Large intestine (tissue), 3 donors: ENCODE measurements around the gene KCTD1. TPM values are rescaled to one million over a fixed set of nuclear protein-coding genes. Genes with fewer than 3 reads are reported as not detected.

Experiments
- DNase-seq, 2 donors: peaks; one replicate each; pipeline versions ENCODE4 v3.0.0 to v3.0.0-alpha.2; 2013
- H3K27ac ChIP-seq: one replicate; pipeline ENCODE4 v1.5.1; 2013; ENCODE audit warnings: low read length
- H3K27me3 ChIP-seq: 2 replicates; pipeline ENCODE4 v1.6.1; 2013; ENCODE audit warnings: low read length; ENCODE audit not compliant: control insufficient read depth, insufficient read depth
- H3K36me3 ChIP-seq: 2 replicates; pipeline ENCODE4 v1.6.1; 2013; ENCODE audit warnings: low read length; ENCODE audit not compliant: control insufficient read depth, insufficient read depth
- H3K4me1 ChIP-seq: one replicate; pipeline ENCODE4 v1.6.1; 2013; ENCODE audit warnings: low read length; ENCODE audit not compliant: control insufficient read depth, insufficient read depth
- H3K4me3 ChIP-seq: one replicate; pipeline ENCODE4 v1.5.1; 2013; ENCODE audit warnings: low read length
- H3K9me3 ChIP-seq: one replicate; pipeline ENCODE4 v1.6.1; 2013; ENCODE audit warnings: mild to moderate bottlenecking, low read depth, low read length, moderate library complexity; ENCODE audit not compliant: control insufficient read depth
- WGBS: methylation state at CpG from one replicate; pipeline ENCODE4 v1.1.5; 2013; ENCODE audit warnings: low lambda C conversion rate; ENCODE audit not compliant: insufficient coverage; 5-methylcytosine and 5-hydroxymethylcytosine counted together
- polyA plus RNA-seq: library from polyadenylated mRNA; unstranded; fragments of 120-200 nt; gene quantifications from one replicate; pipeline ENCODE4 v1.2.1, GENCODE V29; 2013

KCTD1 gene
- polyA plus RNA-seq, 1 donor = 7.7 TPM

- Histone ChIP-seq H3K4me3 (peak overlapping the region; percentile 43), H3K36me3 (no peaks in the 10 kb centered on the region), H3K27ac (no peak overlapping the region), H3K4me1 (peaks cover 20% of the 10 kb centered on the region), H3K27me3 (peaks cover 58% of the 10 kb centered on the region), H3K9me3 (peaks cover 10% of the 10 kb centered on the region)
- peak; percentile 18 to 59 for DNase-seq
- no CpG with 5 or more reads among the region's 71 CpGs for WGBS
Measured at GRCh38 chr18:26549263-26550094, 1.1 kb upstream of the KCTD1 start.

GRCh38 chr18:26547646-26548414, 523 bp downstream of the KCTD1 start:
- H3K36me3 ChIP-seq = no peaks in the 10 kb centered on the region
- H3K27ac ChIP-seq = no peak overlapping the region
- DNase-seq = peak; percentile 71 to 87
- peaks cover 10% of the 10 kb centered on the region for H3K9me3 ChIP-seq
- WGBS = no CpG with 5 or more reads among the region's 84 CpGs
- H3K27me3 ChIP-seq = peaks cover 45% of the 10 kb centered on the region
- H3K4me3 ChIP-seq = peak overlapping the region; percentile 60
- peaks cover 27% of the 10 kb centered on the region for H3K4me1 ChIP-seq

DNA sequence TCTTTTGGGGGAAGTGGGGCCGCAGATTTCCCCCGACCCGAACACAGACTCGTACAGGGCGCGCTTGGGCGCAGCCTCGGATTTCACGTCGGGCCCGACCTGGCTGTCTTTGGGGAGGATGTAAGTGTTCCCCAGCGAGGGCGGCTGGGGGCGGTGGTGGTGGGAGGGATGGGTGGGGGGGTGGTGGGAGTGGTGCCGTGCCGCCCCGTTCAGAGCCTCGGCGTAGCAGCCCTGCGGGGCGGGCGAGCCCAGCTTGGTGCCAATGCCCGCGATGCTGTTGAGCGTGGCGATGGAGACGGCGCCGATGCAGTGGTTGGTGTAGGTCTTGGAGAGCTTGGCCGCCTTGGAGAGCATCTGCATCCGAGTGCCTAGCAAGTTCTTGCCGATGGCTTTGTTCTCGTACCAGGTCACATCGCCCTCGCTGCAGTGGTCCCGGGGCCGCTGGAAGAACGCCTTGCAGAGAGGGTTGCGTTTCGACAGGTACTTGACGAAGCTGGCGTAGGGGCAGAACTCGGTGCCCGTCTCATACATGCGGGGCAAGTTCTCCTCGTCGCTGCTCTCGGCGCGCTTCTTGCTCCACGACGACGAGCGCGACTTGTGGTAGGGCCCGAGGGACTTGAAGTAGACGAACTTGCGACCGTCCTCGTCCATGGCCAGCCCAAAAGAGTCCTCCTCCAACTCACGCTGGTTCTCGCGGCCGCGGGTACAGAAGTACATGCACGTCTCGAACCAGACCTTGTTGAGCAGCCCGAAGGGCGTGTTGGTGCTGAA, 1.3 kb downstream of the KCTD1 start:
- DNase-seq = no peak
- WGBS = no CpG with 5 or more reads among the region's 69 CpGs
- Histone ChIP-seq H3K36me3 (no peaks in the 10 kb centered on the region), H3K27ac (no peak overlapping the region), H3K9me3 (peaks cover 10% of the 10 kb centered on the region), H3K4me1 (peaks cover 27% of the 10 kb centered on the region), H3K4me3 (peak overlapping the region; percentile 60), H3K27me3 (peaks cover 38% of the 10 kb centered on the region)

DNA sequence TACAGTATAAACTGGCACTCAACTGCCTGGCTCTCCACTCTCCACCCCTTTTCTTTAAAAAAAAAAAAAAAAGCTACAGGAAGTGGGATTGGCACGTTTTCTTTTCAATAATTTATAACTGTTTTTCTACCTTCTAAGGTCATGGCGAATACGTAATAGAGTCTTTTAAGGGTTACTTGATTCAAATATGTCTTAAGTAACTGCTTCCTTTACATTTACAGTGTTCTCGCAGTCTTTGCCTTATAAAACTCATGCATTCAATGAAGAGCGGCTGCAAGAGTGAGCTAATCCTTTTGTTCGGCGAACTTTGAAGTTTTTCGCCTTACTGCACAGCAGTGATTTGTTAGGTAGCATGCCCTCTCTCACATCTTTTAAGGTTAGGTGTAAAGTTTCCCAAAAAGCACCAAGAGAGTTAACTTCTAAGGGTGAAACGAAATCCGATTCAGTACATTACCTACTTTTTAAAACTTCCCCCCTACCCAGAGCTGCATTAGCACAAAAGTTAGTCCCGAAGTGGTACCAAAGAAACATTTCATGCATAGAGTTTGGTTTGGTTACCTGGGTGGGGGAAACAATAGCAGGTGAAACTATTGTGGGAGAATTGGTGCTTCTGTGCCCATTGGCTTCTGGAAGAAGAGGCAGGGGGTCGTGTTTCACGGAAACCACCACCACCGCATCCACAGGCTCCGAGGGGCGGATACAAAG, 2.0 kb downstream of the KCTD1 start:
- no peak for DNase-seq
- H3K4me3 ChIP-seq = no peak overlapping the region
- 77% methylated on average over 4 of the region's 16 CpGs for WGBS
- no peak overlapping the region for H3K27ac ChIP-seq
- H3K36me3 ChIP-seq = no peaks in the 10 kb centered on the region
- peaks cover 27% of the 10 kb centered on the region for H3K4me1 ChIP-seq
- peaks cover 30% of the 10 kb centered on the region for H3K27me3 ChIP-seq
- H3K9me3 ChIP-seq = peaks cover 10% of the 10 kb centered on the region

- WGBS = no CpG with 5 or more reads among the region's 7 CpGs
- peaks cover 22% of the 10 kb centered on the region for H3K27me3 ChIP-seq
- DNase-seq = peak in 1 of 2 donors; percentile 12
- H3K27ac ChIP-seq = no peak overlapping the region
- H3K4me1 ChIP-seq = peaks cover 22% of the 10 kb centered on the region
- no peaks in the 10 kb centered on the region for H3K36me3 ChIP-seq
- H3K4me3 ChIP-seq = no peak overlapping the region
- peaks cover 10% of the 10 kb centered on the region for H3K9me3 ChIP-seq
Measured at GRCh38 chr18:26545335-26546123, 2.8 kb downstream of the KCTD1 start.

GRCh38 chr18:26544451-26544850, 3.9 kb downstream of the KCTD1 start:
- Histone ChIP-seq H3K9me3 (peaks cover 10% of the 10 kb centered on the region), H3K27ac (no peak overlapping the region), H3K36me3 (no peaks in the 10 kb centered on the region), H3K27me3 (peaks cover 12% of the 10 kb centered on the region), H3K4me3 (no peak overlapping the region), H3K4me1 (peaks cover 15% of the 10 kb centered on the region)
- 55% methylated on average over 2 of the region's 4 CpGs for WGBS
- no peak for DNase-seq

DNA sequence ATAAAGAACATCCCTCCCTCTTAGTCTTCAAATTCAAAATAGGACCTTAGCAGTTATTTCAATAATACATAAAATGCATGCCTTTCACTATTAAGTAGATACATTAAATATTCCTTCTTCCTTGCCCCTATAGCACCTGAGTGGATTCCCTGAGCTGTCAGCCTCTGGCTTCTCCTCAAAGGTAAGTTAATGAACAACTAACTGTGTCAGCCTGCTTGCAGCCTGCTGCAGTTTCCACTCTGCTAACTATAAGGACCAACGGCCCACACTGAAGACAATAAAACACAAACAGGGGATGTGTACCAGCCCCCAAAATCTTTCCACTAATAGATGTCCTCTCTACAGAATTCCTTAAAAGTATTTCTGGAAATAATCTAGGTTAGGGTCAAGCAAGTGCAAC, 5.0 kb downstream of the KCTD1 start:
- Histone ChIP-seq H3K36me3 (peaks cover 2% of the 10 kb centered on the region), H3K27ac (no peak overlapping the region), H3K4me3 (no peak overlapping the region), H3K4me1 (peaks cover 14% of the 10 kb centered on the region), H3K9me3 (peaks cover 10% of the 10 kb centered on the region), H3K27me3 (peaks cover 8% of the 10 kb centered on the region)
- WGBS = no CpG with 5 or more reads among the region's 1 CpG
- peak; percentile 5 to 49 for DNase-seq

DNA sequence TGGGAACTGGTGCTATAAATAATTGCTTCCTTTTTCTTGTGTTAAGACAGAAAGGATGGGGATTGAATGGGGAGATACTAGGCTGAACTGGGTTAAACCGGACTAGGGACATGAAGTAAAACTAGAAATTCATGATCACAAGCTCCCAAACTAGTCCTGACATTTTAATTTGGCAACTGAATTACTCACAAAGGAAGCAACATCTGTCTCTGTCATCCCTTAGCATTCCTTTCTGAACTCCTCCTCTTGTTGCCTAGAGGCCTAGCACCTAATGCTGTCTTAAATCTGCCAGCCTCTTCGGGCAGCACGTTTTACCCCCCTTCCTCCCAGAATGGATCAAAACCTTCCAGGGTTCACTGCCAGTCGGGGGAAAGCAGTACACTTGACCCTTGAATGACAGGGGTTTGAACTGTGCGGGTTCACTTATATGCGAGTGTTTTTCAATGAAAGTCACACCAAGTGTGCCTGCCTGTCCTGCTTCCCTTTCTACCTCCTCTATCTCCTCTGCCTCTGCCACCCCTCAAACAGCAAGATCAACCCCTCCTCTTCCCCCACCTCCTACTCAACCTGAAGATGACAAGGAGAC, 8.2 kb downstream of the KCTD1 start:
- H3K27me3 ChIP-seq = no peaks in the 10 kb centered on the region
- H3K4me1 ChIP-seq = peaks cover 13% of the 10 kb centered on the region
- peaks cover 2% of the 10 kb centered on the region for H3K36me3 ChIP-seq
- no peak overlapping the region for H3K27ac ChIP-seq
- H3K4me3 ChIP-seq = no peak overlapping the region
- no peaks in the 10 kb centered on the region for H3K9me3 ChIP-seq
- WGBS = no CpG with 5 or more reads among the region's 6 CpGs
- DNase-seq = no peak

- H3K27ac ChIP-seq = no peak overlapping the region
- peaks cover 12% of the 10 kb centered on the region for H3K4me1 ChIP-seq
- DNase-seq = no peak
- H3K9me3 ChIP-seq = no peaks in the 10 kb centered on the region
- H3K4me3 ChIP-seq = no peak overlapping the region
- no peaks in the 10 kb centered on the region for H3K27me3 ChIP-seq
- whole genome bisulfite sequencing = no CpG with 5 or more reads among the region's 2 CpGs
- peaks cover 2% of the 10 kb centered on the region for H3K36me3 ChIP-seq
Measured at GRCh38 chr18:26538524-26538923, 9.8 kb downstream of the KCTD1 start.
